Anterior cingulate cortex (tissue), 58 donors: ENCODE measurements around the gene ZFP36L1.

Experiments
- DNase-seq, 58 donors: peaks; one replicate each; lab custom pipeline; 2025; lab: John Stamatoyannopoulos, UW

The ZFP36L1 gene

DNA sequence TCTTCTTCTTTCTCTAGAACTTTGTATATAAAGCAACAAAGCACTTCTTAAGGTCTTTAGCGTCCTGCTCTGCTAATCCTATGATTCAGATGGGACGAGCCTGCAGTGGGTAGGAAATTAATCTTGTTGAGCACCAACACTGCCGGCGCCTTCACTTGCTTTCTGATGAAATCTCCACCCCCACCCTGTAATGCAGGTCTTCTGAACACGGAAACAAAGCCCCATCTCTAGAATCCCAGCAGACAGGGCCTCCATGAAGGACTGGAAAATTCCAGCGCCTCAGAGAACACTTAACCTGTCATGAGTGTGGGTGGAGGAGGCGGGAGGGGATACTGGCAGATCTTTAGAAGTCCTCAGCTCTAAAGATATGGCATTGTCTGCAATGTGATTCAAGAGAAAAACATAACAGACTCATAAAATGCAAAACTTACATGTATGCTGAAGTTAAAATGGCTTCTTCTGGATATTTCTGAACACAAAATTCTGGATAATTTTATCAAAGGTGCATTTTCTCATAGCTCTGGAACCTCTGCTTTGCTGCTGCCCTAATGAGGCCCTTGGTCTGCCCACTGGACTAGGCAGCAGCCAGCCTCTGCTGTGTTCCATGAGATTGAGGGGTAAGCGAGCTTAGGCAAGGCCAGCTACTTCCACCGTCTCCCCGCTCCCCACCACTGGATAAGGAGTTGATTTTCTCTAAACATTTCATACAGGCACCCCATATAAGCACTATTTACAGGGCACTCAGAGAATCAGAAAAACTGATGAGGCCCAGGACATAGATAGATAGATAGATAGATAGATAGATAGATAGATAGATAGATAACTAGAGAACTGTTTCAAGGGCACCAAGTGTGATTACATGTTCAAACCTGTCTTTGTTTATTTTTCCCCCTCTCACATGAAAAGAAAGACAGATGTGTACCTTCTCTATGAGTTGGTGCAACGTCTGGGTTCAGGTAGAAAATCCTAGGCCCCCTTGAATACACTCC lies 43.1 kb downstream of the ZFP36L1 start:
- no peak for DNase-seq

DNA sequence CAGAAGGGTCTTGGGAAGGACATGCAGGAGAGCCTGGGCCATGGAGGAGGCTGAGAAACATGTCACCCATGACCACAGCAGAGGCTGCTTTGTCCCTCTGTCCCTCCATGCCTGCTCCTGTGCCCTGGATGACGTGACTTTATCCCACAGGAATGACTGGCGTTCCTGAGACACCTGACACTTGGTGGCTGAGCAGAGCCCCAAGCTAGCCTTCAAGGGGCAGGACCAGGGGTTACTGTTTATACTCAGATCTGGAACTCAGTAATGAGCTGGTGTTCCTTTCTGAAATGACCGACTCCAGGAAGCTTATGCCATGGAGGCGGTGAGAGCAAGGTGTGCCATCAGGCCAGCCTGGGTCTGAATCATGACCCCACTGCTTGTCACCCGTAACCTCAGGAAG lies 44.2 kb downstream of the ZFP36L1 start:
- no peak for DNase-seq

DNA sequence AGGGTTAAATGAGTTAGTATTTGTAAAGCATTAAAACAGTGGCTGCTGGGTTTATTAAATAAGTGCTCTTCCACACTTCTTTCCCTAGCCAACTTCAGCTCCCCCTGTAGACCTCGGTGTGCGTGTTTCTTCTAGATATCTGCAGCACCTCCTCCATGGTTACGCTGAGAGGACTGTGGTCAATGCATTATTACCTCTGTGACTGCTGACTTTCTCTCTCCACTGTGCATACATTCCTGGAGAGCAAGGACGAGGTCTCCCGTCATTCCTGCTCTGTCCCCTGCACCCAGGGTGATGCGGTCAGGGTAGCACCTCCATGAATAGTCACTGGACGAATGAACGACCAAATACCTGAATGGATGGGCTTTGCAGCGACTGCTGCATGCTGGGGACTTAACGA lies 44.6 kb downstream of the ZFP36L1 start:
- no peak for DNase-seq

- no peak for DNase-seq
These were observed 45.5 kb downstream of the ZFP36L1 start for GRCh38 chr14:68747393-68747792.

GRCh38 chr14:68744613-68745012 lies 48.3 kb downstream of the ZFP36L1 start:
- DNase-seq, result no peak

DNA sequence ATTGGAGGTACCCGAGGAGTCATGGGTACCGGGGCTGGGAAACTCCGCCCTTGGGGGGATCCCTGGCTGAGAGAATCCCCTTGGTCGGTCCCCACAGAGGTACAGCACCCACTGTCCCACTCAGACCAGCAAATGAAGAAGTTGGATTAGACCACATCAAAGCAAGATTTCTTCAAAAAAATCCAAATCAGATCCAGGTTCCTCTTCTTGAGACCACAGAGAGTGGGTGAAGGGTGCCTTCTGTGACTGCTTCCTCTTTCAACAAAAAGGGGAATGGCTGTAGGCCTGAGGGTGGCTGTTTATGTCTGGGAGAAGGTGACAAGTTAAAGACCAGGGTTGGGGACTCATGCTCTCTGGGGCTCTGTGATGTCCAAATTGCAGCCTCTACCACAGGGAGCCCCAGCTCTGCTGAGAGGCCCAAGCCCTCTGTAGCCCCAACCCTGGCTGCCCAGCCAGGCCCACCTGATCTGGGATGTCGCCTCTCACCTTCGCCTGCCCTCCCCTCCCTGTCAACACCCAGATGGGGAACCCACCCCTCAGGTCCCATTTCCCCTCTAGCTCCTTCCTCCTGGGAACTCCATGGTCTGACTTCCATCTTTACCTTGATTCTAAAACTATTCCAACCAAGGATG lies 50.9 kb downstream of the ZFP36L1 start:
- DNase-seq, result peak in 6 of 58 donors; percentile 2 to 38 (median 7)

DNA sequence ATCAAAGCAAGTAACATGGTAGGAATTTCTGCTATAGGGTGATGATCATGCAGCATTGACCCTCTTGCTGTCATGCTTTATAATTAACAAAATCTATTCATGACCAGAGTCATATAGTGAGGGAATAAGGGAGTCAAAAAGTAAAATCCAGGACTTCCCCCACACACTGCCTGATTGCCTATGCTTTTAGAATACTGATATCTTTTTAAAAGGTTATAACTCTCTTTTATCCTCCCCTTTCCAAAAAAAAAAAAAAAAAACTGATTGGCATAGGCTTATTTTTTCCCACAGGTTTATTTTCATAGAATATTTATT lies 51.4 kb downstream of the ZFP36L1 start:
- no peak for DNase-seq

GRCh38 chr14:68740788-68741476 lies 51.9 kb downstream of the ZFP36L1 start:
- no peak for DNase-seq

- DNase-seq, result no peak
These were observed 53.2 kb downstream of the ZFP36L1 start for GRCh38 chr14:68739701-68740100.

DNA sequence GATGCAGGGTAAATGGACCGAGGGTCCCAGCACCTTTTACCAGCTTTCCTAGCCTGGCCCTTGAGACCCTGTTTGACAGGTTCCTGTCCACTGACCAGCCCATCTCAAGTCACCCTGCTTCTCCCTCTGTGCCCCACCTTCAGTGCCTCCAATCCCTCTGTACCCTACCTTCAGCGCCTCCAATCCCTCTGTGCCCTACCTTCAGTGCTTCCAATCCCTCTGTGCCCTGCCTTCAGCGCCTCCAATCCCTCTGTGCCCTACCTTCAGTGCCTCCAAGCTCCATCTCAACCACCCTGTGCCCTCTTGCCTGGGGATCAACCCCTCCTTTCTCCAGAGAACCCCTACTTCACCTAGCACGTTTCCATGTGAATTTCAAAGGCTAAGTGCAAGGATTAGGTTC lies 54.3 kb downstream of the ZFP36L1 start:
- no peak for DNase-seq
